Midbrain (tissue), 1 donor: ENCODE data around the gene C9orf85.
"Not testable (repeated sequence)": the region's sequence is repeated elsewhere in the genome, so short reads cannot be mapped to it uniquely, and the experiment has no call there.

Experiments
- DNase-seq: peaks from one replicate; lab custom pipeline; 2025; lab: John Stamatoyannopoulos, UW

The C9orf85 gene

GRCh38 chr9:72007726-72008125 lies 96.3 kb downstream of the C9orf85 start:
- DNase-seq: not testable (repeated sequence)

- DNase-seq: no peak
These were observed 101.2 kb downstream of the C9orf85 start for GRCh38 chr9:72012646-72013045.

GRCh38 chr9:72013292-72013760 lies 101.9 kb downstream of the C9orf85 start:
- DNase-seq: no peak

- no peak for DNase-seq
These were observed 111.4 kb downstream of the C9orf85 start for GRCh38 chr9:72022841-72023240.
